GM11168 (cell line): ENCODE data around the gene FNDC3B.
"Not testable (repeated sequence)": the region's sequence is repeated elsewhere in the genome, so short reads cannot be mapped to it uniquely, and the experiment has no call there.

ENCODE experiments used
- in situ Hi-C: fragments of 300-500 bp; cut with MboI; formaldehyde crosslinking; loops from one replicate; pipeline ENCODE4 v1.12.0; 2022; ENCODE audit warnings: low sequenced_read_pairs; ENCODE audit not compliant: unreplicated experiment

FNDC3B gene

DNA sequence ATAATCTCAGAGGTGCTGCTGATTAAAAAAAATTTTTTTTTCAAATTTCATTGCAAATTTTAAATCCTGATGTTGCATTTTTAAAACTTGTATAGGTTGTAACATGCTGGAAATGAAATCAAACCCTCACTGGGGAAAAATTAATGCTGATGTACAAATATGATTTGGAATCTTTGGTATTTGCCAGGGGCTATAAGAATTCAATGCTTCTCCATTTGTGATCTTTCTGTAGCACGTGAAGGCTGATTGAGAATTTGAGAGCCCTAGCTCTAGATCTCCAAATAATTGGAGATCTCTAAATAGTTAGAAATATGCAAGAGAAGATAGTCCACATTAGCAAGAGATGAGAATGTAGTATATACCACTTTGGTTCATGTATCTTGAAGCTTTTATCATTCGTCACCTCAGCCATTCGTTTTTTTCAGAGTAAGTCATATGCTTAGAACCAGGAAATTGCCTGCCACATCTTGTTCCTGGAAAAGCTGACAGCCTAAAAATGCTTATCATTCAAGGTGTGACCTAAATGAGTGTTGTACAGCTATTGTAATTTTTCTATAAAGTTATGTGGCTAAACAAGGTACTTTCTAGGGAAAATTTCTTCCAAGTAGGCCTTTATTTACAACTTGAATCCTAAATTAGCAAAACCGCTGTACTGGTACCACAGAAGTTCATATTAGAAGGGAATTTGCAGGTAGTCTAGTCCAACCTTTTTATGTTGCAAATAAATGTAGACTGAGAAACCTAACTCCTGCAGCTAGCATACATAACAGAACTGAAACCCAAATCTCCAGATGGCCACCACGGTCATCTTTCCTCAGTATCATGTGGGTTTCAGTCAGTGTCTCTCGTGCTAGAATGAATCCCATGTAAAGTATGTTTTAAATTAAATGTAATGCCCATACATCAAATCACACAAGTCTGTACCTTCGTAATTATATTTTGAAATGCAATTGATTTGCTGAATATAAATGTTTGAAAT, 48.5 kb downstream of the FNDC3B start:
- in situ Hi-C loops = no loop called here

DNA sequence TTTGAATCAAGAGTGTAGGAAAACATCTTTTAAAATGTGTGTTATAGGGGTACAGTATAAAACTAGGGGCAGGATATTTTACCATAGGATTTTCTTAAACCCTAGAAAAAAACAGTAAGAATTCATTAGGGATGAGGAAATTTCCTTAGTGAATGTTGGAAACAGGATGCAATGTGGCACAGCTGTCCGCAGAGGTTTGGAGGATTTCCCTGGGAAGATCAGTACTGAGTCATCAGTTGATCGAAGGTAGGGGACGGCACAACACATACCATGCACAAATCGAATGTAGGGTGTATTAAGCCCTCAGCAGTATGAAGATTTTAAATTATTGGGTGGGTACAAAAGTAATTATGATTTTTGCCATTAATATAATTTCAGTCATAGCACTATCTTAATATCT, 49.9 kb downstream of the FNDC3B start:
- in situ Hi-C loops = no loop called here

DNA sequence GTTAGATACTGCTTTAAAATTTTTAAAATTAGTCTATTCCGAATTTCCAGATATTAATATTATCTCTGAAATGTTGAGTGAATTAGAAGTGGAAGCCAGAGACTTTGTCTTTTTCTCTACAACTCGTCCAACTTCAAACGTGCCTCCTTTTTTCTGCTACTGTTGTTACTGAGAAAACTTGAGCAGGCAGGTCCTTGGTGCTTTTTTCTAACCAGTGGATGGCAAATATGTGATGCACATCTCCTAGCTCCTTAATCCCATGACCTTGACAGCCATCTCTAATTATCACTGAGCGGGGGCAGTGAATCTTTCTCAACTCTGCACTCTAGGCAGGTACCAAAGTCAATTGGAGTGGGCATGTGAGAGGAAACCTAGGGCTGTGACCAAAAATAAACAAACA, 50.7 kb downstream of the FNDC3B start:
- in situ Hi-C loops = no loop called here

DNA sequence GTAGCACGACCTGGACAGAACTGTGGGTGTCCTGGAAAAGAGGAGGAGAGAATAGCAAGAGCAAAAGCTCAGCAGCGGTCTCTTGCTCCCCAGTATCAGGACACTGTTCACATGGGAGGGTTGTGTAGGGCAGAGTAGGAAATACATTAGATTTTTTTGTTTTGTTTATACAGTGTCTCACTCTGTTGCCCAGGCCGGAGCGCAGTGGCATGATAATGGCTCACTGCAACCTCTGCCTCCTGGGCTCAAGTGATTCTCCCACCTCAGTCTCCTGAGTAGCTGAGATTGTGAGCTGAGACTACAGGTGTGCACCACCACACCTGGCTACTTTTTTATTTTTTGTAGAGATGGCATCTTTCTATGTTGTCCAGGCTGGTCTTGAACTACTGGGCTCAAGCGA, 53.3 kb downstream of the FNDC3B start:
- in situ Hi-C loops = no loop called here

DNA sequence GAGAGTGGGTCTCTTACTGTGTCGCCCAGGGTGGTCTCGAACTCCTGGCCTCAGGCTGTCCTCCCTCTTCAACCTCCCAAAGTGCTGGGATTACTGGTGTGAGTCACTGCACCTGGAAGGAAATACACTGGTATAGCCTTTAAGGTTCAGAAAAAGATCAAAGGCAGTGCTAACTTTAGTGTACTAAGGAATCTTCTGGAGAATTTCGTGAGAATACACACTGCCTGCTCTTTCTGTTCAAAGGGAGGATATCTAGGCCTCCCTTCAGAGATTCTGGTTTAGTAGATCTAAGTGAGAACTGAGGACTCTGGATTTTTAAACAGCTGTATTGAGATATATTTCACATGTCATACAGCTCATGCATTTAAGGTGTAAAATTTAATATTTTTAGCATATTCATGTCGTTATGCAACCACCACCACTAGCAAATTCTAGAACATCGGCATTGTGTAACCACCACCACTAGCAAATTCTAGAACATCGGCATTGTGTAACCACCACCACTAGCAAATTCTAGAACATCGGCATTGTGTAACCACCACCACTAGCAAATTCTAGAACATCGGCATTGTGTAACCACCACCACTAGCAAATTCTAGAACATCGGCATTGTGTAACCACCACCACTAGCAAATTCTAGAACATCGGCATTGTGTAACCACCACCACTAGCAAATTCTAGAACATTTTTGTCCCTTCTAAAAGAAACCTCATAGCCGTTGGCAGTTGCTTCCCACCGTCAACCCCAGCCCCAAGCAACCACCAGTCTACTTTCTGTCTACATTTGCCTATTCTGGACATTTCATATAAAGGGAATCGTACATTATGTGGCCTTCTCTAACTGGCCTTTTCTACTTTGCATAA, 54.4 kb downstream of the FNDC3B start:
- in situ Hi-C loops = not testable (repeated sequence)

DNA sequence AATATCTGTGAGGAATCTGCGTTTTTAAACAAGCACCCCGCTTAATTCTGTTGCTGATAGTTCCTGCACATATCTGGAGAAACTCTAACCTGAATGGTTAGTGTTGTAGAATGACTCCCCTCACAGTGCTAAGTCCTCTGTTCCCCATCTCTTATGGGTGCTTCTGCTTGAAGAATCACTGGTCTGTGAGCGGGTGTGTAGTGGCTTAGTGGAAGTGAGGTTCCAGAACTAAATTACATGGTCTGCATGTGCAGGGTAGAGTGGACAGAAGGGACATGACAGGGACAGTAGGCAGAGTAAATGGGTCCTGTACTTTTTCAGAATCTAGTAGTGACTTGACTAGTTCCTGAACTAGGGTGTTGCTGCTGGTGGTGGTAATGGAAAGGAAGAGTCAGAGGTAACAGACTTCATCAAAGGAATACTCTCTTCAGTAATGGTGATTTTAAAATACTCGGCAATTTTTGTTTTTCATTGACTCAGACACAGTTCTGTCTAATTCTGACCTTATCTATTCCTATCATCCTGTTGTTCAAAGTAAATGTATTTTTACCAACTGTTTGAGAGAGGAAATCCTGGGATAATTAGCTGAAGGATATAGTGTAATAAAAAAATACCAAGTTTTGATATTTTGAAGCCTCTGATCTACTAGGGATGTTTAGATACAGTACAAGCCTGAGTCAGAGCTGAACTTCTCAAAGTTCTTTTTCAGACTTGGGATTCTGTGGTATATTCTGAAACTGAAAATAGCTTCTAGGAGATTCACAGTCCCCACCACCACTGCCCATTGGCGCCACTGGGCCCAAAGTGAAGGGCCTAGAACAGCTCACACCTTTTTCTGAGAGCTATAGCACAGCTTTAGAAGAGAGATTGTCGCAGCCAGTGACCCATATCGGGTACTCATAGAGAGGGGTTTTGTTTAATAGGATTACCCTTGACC, 55.5 kb downstream of the FNDC3B start:
- in situ Hi-C loops = no loop called here

DNA sequence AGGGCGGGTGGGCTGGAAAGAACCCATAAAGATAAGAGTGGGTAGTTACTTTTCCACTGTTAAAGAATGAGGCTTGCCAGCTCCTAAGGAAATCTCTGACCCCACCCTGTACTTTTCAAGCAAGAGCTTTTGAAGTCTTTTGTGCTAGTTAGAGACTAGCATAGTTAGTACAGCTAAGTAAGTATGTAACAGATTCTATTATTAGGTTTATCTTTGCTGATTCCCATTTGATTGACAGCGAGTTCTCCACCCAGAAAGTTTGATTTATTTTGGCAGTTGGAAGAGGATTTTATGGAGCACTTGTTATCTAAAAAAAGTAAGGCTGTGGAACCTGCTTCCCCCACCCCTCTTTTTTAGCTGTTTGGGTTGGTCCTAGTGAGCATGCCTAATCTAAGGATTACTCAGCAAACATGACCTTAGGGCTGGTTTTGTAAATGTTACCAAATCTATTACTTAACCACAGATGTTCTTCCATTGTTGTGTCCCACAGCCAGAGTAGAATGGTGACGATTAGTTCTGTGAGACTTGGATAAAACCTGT, 57.6 kb downstream of the FNDC3B start:
- in situ Hi-C loops = no loop called here

DNA sequence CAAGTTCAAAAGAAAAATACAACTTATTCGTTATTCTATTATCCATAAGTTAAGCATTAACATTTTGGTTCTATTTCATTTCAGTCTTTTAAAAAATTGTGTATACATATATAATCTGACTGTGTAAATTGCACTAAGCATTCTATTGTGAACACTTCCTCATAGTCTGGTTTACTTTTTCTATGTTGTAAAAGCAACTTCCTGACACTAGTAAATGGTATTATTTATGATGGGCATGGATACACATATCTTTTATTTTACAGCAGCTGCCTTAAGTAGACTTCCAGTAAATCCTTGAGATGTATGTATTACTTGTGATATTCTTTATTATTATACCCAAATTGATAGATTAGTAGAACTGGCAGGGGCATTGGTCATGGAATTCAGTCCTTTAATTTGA, 58.2 kb downstream of the FNDC3B start:
- in situ Hi-C loops = no loop called here

DNA sequence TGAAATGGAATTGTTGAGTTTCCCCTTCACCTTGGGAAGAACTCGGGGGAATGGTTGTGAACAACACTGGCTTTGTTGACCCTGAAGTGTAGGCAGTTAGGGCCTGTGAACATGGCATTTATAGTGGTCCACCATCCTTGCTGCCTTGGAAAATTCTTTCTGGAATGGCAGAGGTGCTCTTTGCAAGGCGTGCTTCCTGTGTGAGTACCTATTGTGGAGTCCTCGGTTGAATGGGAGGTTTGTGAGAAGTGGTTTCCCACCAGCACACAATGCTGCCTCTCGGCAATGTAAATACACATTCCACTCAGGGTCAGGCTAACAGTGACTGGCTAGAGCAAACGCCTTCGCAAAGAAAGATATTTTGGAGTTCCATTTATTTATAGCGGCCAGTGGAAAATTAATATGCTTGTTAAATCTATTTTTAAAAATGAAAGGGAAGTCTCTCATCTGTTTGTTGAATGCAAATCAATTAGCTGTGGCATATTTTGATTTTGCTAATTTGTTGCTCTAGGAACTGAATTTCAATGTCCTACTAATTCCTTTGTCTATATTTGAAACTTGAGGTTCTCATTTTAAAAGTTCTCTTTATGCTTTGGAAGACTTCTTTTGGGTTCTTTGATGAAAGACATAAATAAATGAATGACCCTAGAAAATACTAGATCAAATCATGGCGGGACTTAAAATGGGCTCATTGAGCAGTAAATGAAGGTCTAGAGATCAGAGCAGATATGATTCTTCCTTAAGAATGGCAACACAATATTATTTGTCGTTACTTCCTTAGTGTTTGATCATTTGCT, 59.5 kb downstream of the FNDC3B start:
- in situ Hi-C loops = no loop called here

DNA sequence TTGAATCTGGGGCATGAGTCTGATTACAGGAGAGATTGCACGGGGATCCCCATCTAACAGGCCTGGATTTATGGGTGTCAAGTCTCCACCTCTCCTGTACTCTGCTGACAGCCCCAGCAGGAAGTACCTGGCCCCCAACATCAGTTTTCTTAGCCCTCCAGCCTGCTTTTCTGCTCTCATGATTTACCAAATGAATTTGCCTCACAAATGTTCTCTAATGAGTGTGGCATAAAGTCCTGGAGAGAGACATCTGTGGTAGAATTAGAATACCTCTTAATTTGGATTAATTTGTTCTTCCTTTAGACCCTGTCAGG, 60.1 kb downstream of the FNDC3B start:
- in situ Hi-C loops = no loop called here

DNA sequence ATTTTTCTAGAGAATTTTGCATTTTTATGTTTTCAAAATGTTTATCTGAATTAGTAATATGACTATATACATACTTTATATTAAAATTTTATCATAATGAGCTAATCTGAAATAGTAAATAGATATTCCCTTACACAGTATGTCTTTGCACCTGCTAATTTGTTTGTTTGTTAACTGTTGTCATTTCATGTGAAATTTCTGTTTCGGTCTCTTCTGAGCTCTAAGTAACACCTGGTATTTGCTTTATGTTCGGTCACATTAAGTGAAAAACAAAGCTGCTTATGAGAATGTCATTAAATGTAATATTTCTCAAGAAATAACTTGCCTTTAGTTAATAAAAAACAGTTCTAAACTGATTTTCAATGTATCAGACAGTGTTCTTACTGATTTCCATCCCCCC, 61.1 kb downstream of the FNDC3B start:
- in situ Hi-C loops = no loop called here

DNA sequence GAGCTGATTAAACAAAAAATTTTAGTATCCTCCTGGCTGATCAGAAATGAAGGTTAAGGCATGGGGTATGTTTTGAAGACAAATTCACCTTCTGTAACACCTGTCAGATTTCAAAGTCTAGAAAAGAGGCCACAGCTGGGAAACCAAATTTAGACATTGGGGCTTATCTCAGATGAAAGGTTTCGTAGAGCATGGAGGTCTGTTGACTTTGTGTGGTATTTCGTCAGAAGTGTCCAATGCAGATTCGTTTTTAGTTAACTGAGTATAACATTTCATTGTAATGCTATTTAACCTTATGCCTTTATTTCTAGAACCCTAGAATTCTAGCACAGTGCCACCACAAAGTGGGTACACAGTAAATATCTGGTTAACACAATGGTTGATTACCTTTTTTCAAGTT, 61.7 kb downstream of the FNDC3B start:
- in situ Hi-C loops = no loop called here

DNA sequence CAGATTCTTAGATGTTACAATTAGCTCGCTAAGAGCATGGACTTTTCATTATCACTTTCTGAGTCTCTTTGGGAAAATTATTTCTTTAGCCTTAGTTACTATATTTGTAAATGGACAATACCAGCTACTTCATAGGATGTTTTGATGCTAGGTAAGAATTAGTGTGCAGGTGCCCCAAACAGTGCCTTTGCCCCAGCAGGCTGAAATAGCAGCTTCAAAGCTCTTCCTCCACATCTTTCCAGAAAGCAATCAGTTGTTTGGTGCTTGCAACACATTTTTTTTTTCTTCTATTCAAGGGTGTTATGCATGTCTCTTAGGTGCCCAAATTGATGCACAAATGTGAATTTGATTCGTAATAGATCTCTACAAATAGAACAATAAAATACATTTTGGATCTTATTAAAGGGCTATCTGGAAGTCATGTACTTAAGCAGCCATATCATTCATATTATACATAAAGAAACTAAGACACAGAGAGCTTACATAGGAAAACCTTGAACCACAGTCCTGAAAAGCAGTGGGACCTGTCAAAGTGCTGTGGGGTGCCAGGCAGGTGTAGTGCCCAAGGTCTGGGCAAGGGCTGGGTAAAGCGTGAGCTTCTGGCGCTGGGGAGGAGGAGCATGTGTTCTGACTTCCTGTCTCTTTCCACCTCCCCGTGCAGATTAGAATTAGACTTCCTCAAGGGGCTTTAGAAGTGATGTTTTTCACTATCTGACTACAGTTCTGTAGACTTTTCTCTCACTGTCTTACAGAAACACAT, 62.9 kb downstream of the FNDC3B start:
- in situ Hi-C loops = no loop called here

DNA sequence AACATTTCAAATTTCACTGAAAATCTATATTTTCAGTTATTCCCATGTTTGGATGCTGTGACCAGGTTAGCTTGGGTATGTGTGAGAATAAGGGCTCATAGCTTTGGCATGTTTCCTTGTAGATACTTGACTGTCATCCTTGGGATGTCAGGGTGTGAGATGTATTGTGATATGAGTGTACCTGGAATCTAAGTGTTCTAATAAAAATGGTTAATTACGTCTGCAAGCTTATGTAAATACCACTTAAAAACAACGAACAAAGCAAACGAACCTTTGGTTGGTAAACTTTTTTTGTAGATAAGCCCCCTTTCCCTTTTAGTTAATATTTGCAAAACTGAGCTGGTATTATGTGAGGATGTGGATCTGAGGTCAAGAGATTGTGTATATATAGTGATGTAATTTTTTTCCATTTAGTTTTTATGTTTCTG, 63.5 kb downstream of the FNDC3B start:
- in situ Hi-C loops = no loop called here

DNA sequence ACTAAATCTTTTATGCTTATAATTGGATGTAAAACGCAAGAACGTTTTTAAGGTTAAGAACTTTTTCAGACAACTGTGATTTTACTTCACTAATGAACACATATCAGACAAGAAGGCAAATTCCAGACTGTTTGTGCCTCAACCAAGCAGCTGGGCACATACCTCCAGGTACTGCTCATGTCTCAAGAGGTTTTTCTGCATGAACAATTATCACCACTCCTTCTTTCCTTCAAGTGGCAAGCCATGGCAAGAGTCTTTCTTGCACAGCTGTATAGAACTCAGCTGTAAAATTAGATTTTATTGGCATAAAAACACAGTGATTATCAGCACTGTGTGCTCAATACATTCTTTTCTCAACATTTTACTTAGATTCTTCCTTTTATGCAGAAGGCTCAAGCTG, 64.3 kb downstream of the FNDC3B start:
- in situ Hi-C loops = no loop called here

DNA sequence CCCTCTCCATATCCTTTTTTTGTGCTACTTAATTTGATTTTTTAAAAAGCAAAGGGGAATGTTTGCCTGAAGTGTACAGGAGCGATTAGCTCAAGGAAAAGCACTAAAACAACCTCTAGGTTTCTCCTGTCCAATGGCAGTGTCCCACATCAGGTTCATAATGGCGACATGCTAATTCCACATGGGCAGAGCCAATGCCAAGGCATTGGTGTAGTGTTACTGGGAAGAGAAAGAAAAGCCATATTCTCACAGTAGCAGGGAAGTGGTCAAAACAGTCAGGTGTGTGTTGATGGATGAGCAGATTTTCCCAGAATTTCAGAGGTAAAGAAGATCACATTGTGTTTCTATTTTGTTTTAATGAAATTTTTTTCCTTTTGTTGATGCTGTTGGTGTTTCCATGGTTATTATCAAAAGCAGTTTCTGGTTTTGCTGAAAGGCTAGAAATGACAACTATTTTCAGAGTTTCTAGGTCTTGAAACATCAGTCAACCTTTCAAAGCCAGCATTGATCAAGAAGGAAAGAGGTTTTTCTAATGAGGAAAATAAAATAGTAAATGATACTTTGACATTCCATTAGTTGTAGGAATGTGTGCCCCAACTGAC, 65.2 kb downstream of the FNDC3B start:
- in situ Hi-C loops = no loop called here

DNA sequence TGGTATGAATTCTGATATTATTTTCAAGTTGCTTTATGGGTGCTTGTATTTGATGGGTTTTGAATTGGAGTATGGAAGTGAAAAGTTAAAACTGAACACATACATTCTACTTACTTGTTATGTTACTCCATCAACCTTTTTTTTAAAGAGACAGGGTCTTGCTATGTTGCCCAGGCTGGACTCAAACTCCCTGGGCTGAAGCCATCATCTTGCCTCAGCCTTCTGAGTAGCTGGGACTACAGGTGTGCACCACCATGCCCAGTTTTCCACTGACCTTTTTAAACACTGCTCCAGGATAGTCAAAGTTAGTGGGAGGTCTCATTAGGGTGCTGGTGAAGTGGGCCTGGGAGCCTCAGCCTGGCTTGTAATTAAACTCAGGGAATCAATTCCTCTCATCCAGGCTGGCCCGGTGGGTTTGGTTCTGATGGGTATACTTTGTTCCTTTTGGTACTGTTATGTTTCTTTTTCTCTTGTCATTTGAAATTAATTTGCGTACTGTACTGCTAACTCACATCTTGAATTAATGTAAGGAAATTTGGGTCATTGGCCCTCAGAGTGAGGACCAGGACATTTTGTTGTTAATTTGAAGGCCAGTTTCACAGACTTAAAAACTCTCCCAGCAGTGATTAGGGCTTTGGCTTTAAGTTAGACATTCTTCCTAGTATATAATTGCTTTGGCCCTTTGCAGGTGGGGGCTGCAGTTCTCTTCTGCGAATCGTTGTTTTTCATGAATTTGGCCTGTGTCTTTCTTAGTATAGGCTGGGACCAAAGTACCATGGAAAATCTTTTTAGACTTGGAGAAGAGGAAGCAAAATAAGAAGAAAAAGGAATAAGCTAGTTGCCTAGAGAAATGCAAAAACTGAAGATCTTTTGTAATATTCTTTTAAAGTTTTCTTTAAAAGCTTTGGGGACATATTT, 66.9 kb downstream of the FNDC3B start:
- in situ Hi-C loops = no loop called here
